H1 (cell line): Measurements from ENCODE around the gene RHCG.

Experiments used
- ATF2 ChIP-seq: IDR thresholded peaks from 2 replicates; pipeline ENCODE4 v1.6.1; 2012; ENCODE audit warnings: low read length, inconsistent platforms
- BRCA1 ChIP-seq: IDR thresholded peaks from 2 replicates; pipeline ENCODE4 v1.6.1; 2012; ENCODE audit warnings: low read depth, low read length, improper control_type of control experiment
- CEBPB ChIP-seq: IDR thresholded peaks from 2 replicates; pipeline ENCODE4 v1.6.1; 2012; ENCODE audit warnings: low read depth, low read length
- CTCF ChIP-seq, 3 experiments: IDR thresholded peaks; 1 replicate in 2 of 3; 2 replicates in 1 of 3; pipeline versions ENCODE4 v1.5.1 to v1.6.1; 2011; ENCODE audit warnings: low read length in 3 of 3, mild to moderate bottlenecking in 3 of 3, inconsistent platforms in 2 of 3, low read depth in 1 of 3, moderate library complexity in 1 of 3; ENCODE audit not compliant: insufficient read depth in 1 of 3; ENCODE audit errors: control extremely low read depth in 1 of 3
- POLR2A ChIP-seq, 2 experiments: IDR thresholded peaks; 1 replicate in 1 of 2; 2 replicates in 1 of 2; pipeline ENCODE4 v1.6.1; 2011; ENCODE audit warnings: low read depth in 2 of 2, low read length in 2 of 2, mild to moderate bottlenecking in 2 of 2; ENCODE audit errors: control extremely low read depth in 1 of 2

- TF ChIP-seq CTCF (IDR thresholded peaks at IDR 0.05; ENCODE audit: control extremely low read depth in 1 of 3, insufficient read depth in 1 of 3, low read depth in 1 of 3, low read length in 3 of 3) (no peak), POLR2A (IDR thresholded peaks at IDR 0.05; ENCODE audit: control extremely low read depth in 1 of 2, low read depth in 2 of 2, low read length in 2 of 2) (no peak), BRCA1 (no peak), ATF2 (no peak), CEBPB (no peak)
Observed at GRCh38 chr15:89492934-89493631, 3.3 kb downstream of the RHCG start.
